ENCODE data around the gene IGFN1. TPM values are rescaled to one million over a fixed set of nuclear protein-coding genes. Genes with fewer than 3 reads are reported as not detected.

IGFN1 gene
- total and polyA plus RNA-seq, 2 donors from 2014 or later = 2.8 TPM; not detected in 1

GRCh38 chr1:201206176-201206575 is 15.6 kb downstream of the IGFN1 start:
- H3K27me3 ChIP-seq (ENCODE audit: control insufficient read depth, insufficient read depth, low read length) = no peaks in the 10 kb centered on the region
- H3K9me3 ChIP-seq (ENCODE audit: control insufficient read depth in 2 of 3, insufficient read depth in 1 of 3, low read length in 3 of 3) = no peaks in the 10 kb centered on the region
- no peak overlapping the region for H3K4me3 ChIP-seq (ENCODE audit: low read length in 3 of 3)
- H3K4me1 ChIP-seq (ENCODE audit: control insufficient read depth in 2 of 3, insufficient read depth in 2 of 3, low read depth in 1 of 3, low read length in 3 of 3) = no peaks in the 10 kb centered on the region
- intact Hi-C loops (cut with DNase I) = no loop called here
- TF ChIP-seq CTCF (IDR thresholded peaks at IDR 0.05; ENCODE audit: borderline replicate concordance, extremely low read depth, insufficient read depth) = no peak
- no peak for FAIRE-seq
- DNase-seq = peak in 1 of 5 donors; percentile 45
- no peak overlapping the region for H3K9ac ChIP-seq (ENCODE audit: low read length in 3 of 3)
- H3K27ac ChIP-seq (ENCODE audit: low read depth in 2 of 2, low read length in 2 of 2) = no peak overlapping the region
- H3K36me3 ChIP-seq (ENCODE audit: control insufficient read depth in 2 of 3, insufficient read depth in 3 of 3, low read length in 3 of 3) = no peaks in the 10 kb centered on the region

- H3K9me3 ChIP-seq (ENCODE audit: control insufficient read depth in 2 of 3, insufficient read depth in 1 of 3, low read length in 3 of 3) = no peaks in the 10 kb centered on the region
- no peak for FAIRE-seq
- H3K27me3 ChIP-seq (ENCODE audit: control insufficient read depth, insufficient read depth, low read length) = no peaks in the 10 kb centered on the region
- no peak overlapping the region for H3K9ac ChIP-seq (ENCODE audit: low read length in 3 of 3)
- peak in 1 of 5 donors; percentile 29 for DNase-seq
- H3K4me1 ChIP-seq (ENCODE audit: control insufficient read depth in 2 of 3, insufficient read depth in 2 of 3, low read depth in 1 of 3, low read length in 3 of 3) = no peaks in the 10 kb centered on the region
- no peak overlapping the region for H3K27ac ChIP-seq (ENCODE audit: low read depth in 2 of 2, low read length in 2 of 2)
- intact Hi-C loops (cut with DNase I) = no loop called here
- TF ChIP-seq CTCF (IDR thresholded peaks at IDR 0.05; ENCODE audit: borderline replicate concordance, extremely low read depth, insufficient read depth) = no peak
- no peaks in the 10 kb centered on the region for H3K36me3 ChIP-seq (ENCODE audit: control insufficient read depth in 2 of 3, insufficient read depth in 3 of 3, low read length in 3 of 3)
- H3K4me3 ChIP-seq (ENCODE audit: low read length in 3 of 3) = no peak overlapping the region
These were observed 16.4 kb downstream of the IGFN1 start for GRCh38 chr1:201207046-201207445.

GRCh38 chr1:201208236-201208635 is 17.6 kb downstream of the IGFN1 start:
- FAIRE-seq (no peak), DNase-seq (peak in 1 of 5 donors; percentile 30)
- Histone ChIP-seq H3K9ac (ENCODE audit: low read length in 3 of 3) (no peak overlapping the region), H3K36me3 (ENCODE audit: control insufficient read depth in 2 of 3, insufficient read depth in 3 of 3, low read length in 3 of 3) (no peaks in the 10 kb centered on the region), H3K9me3 (ENCODE audit: control insufficient read depth in 2 of 3, insufficient read depth in 1 of 3, low read length in 3 of 3) (no peaks in the 10 kb centered on the region), H3K27me3 (ENCODE audit: control insufficient read depth, insufficient read depth, low read length) (no peaks in the 10 kb centered on the region), H3K27ac (ENCODE audit: low read depth in 2 of 2, low read length in 2 of 2) (no peak overlapping the region), H3K4me3 (ENCODE audit: low read length in 3 of 3) (no peak overlapping the region), H3K4me1 (ENCODE audit: control insufficient read depth in 2 of 3, insufficient read depth in 2 of 3, low read depth in 1 of 3, low read length in 3 of 3) (no peaks in the 10 kb centered on the region)
- intact Hi-C loops (cut with DNase I) = no loop called here
- TF ChIP-seq CTCF (IDR thresholded peaks at IDR 0.05; ENCODE audit: borderline replicate concordance, extremely low read depth, insufficient read depth) = no peak

GRCh38 chr1:201212056-201212455 is 21.4 kb downstream of the IGFN1 start:
- FAIRE-seq (no peak), DNase-seq (peak in 1 of 5 donors; percentile 43)
- intact Hi-C loops (cut with DNase I) = no loop called here
- Histone ChIP-seq H3K27ac (ENCODE audit: low read depth in 2 of 2, low read length in 2 of 2) (no peak overlapping the region), H3K9me3 (ENCODE audit: control insufficient read depth in 2 of 3, insufficient read depth in 1 of 3, low read length in 3 of 3) (no peaks in the 10 kb centered on the region), H3K27me3 (ENCODE audit: control insufficient read depth, insufficient read depth, low read length) (no peaks in the 10 kb centered on the region), H3K4me1 (ENCODE audit: control insufficient read depth in 2 of 3, insufficient read depth in 2 of 3, low read depth in 1 of 3, low read length in 3 of 3) (no peaks in the 10 kb centered on the region), H3K9ac (ENCODE audit: low read length in 3 of 3) (no peak overlapping the region), H3K36me3 (ENCODE audit: control insufficient read depth in 2 of 3, insufficient read depth in 3 of 3, low read length in 3 of 3) (no peaks in the 10 kb centered on the region), H3K4me3 (ENCODE audit: low read length in 3 of 3) (no peak overlapping the region)
- TF ChIP-seq CTCF (IDR thresholded peaks at IDR 0.05; ENCODE audit: borderline replicate concordance, extremely low read depth, insufficient read depth) = no peak
